GM19023 (cell line): ENCODE measurements around the gene CDC42.
A peak's percentile ranks its signal among the peaks of the same experiment; 100 is the strongest.
"Not testable (repeated sequence)": the region's sequence is repeated elsewhere in the genome, so short reads cannot be mapped to it uniquely, and the experiment has no call there.

Experiments
- ATAC-seq: cut with Tn5 transposase; IDR thresholded peaks from one replicate; pipeline ENCODE4 v1.9.1; 2021; ENCODE audit warnings: mild to moderate bottlenecking, moderate library complexity; ENCODE audit not compliant: unreplicated experiment

CDC42 gene

GRCh38 chr1:22052115-22053016 lies at the start of gene CDC42:
CDC42 (plus strand) TSS chr1:22052709; CDS start chr1:22078479, 25,770 bp downstream.
- ATAC-seq: peak; percentile 89

GRCh38 chr1:22002875-22003274 lies 49.6 kb upstream of the CDC42 start:
- not testable (repeated sequence) for ATAC-seq

- not testable (repeated sequence) for ATAC-seq
These were observed 48.5 kb upstream of the CDC42 start for GRCh38 chr1:22003959-22004358.

GRCh38 chr1:22005261-22006149 lies 47.0 kb upstream of the CDC42 start:
- ATAC-seq: not testable (repeated sequence)

GRCh38 chr1:22006736-22007135 lies 45.8 kb upstream of the CDC42 start:
- ATAC-seq: not testable (repeated sequence)

- ATAC-seq: not testable (repeated sequence)
These were observed 45.2 kb upstream of the CDC42 start for GRCh38 chr1:22007262-22007661.

GRCh38 chr1:22009566-22009965 lies 42.9 kb upstream of the CDC42 start:
- ATAC-seq: not testable (repeated sequence)

- ATAC-seq: not testable (repeated sequence)
These were observed 39.8 kb upstream of the CDC42 start for GRCh38 chr1:22012752-22013151.

GRCh38 chr1:22014575-22015206 lies 37.8 kb upstream of the CDC42 start:
- not testable (repeated sequence) for ATAC-seq

- no peak for ATAC-seq
These were observed 33.6 kb upstream of the CDC42 start for GRCh38 chr1:22018583-22019559.

GRCh38 chr1:22021061-22021460 lies 31.4 kb upstream of the CDC42 start:
- no peak for ATAC-seq

- ATAC-seq: peak; percentile 37
These were observed 27.8 kb upstream of the CDC42 start for GRCh38 chr1:22024485-22025367.

GRCh38 chr1:22025368-22026155 lies 26.9 kb upstream of the CDC42 start:
- ATAC-seq: peak; percentile 69

GRCh38 chr1:22026924-22027289 lies 25.6 kb upstream of the CDC42 start:
- no peak for ATAC-seq

- no peak for ATAC-seq
These were observed 22.5 kb upstream of the CDC42 start for GRCh38 chr1:22030057-22030456.

GRCh38 chr1:22030473-22030872 lies 22.0 kb upstream of the CDC42 start:
- ATAC-seq: no peak

GRCh38 chr1:22031214-22031962 lies 21.1 kb upstream of the CDC42 start:
- no peak for ATAC-seq
